GM23338 (cell line): ENCODE results near the gene TAAR5.

Experiments used
- CTCF ChIP-seq, 2 experiments: fragments of 200-600 bp in 1 of 2; sonication (generic) in 1 of 2; conservative IDR thresholded peaks; 2 replicates each; pipeline versions ENCODE4 v1.5.1 to v1.6.1; 2016 to 2017; ENCODE audit warnings: antibody characterized with exemption in 2 of 2, low read depth in 2 of 2, mild to moderate bottlenecking in 2 of 2, moderate library complexity in 1 of 2
- EZH2 ChIP-seq: fragments of 200-600 bp; sonication (generic); IDR thresholded peaks from one replicate; pipeline ENCODE4 v1.8.0; 2017; ENCODE audit warnings: antibody characterized with exemption, mild to moderate bottlenecking, low read depth; ENCODE audit not compliant: unreplicated experiment
- EZH2phosphoT487 ChIP-seq: fragments of 200-600 bp; sonication (generic); IDR thresholded peaks from one replicate; pipeline ENCODE4 v1.8.1; 2018; ENCODE audit warnings: antibody characterized with exemption; ENCODE audit not compliant: unreplicated experiment
- JUNB ChIP-seq: IDR thresholded peaks from one replicate; pipeline ENCODE4 v1.6.1; 2016; ENCODE audit warnings: antibody characterized with exemption; ENCODE audit not compliant: unreplicated experiment
- POLR2AphosphoS5 ChIP-seq: IDR thresholded peaks from 2 replicates; pipeline ENCODE4 v1.6.1; 2016; ENCODE audit warnings: antibody characterized with exemption, low read depth
- REST ChIP-seq: IDR thresholded peaks from one replicate; pipeline ENCODE4 v1.6.1; 2018; ENCODE audit warnings: antibody characterized with exemption; ENCODE audit not compliant: unreplicated experiment

GRCh38 chr6:132567566-132567965 is 22.0 kb downstream of the TAAR5 start:
- TF ChIP-seq REST (no peak), CTCF (conservative IDR thresholded peaks at IDR 0.05; ENCODE audit: low read depth in 2 of 2) (no peak), POLR2AphosphoS5 (no peak), EZH2 (no peak), EZH2phosphoT487 (no peak), JUNB (no peak)
